GM23248 (cell line): Measurements from ENCODE around the gene SIK3.

ENCODE experiments used
- EZH2 ChIP-seq: fragments of 200-600 bp; sonication (generic); IDR thresholded peaks from 2 replicates; pipeline ENCODE4 v1.6.1; 2018; ENCODE audit warnings: antibody characterized with exemption, mild to moderate bottlenecking; ENCODE audit not compliant: insufficient read depth, poor library complexity, severe bottlenecking
- EZH2phosphoT487 ChIP-seq: fragments of 200-600 bp; sonication (generic); IDR thresholded peaks from 2 replicates; pipeline ENCODE4 v1.6.1; 2018; ENCODE audit warnings: antibody characterized with exemption, moderate library complexity, mild to moderate bottlenecking, low read depth; ENCODE audit not compliant: insufficient read depth

DNA sequence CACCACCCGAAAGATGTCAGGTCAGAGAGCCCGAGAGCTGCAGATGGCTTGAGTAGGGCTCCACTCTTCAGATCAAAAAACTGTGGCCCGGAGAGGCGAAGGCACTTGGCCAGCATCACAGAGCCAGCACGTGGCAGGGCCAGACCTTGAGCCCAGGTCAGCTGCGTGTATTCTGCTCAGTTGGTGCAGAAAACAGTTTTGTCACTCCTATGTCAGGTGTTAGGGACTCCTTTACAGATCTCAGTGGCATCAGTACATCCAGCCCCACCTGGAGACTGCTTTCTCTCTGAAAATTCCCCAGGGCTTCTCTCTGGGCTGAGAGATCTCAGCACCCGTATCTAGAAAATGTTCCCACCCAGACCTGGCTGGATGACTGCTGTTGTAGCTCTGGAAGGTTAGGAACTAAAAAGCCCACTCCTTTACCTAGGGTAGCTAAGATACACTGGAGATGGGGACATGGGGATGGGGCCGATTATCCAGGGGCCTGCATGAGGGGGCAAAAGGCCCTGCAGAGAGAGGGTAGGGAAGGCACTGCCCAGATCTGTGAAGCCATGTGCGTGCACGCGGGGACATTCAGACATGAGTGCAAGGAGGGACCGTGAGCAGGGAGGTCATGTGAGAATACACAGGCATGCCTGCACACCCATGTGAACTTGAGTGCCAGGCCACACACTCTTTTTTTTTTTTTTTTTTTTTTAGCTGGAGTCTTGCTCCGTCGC is 264.3 kb downstream of the SIK3 start:
- no peak for TF ChIP-seq EZH2
- TF ChIP-seq EZH2phosphoT487: no peak
